Neural progenitor cell (in vitro differentiated cells): ENCODE measurements around the gene COLEC12.

Source experiments
- CTCF ChIP-seq: fragments of 200-600 bp; sonication (generic); IDR thresholded peaks from 2 replicates; pipeline ENCODE4 v1.5.1; 2017; ENCODE audit warnings: antibody characterized with exemption, mild to moderate bottlenecking
- EZH2 ChIP-seq: fragments of 200-600 bp; sonication (generic); IDR thresholded peaks from 2 replicates; pipeline ENCODE4 v1.6.1; 2017; ENCODE audit warnings: antibody characterized with exemption, mild to moderate bottlenecking, moderate library complexity
- EZH2phosphoT487 ChIP-seq: fragments of 200-600 bp; sonication (generic); IDR thresholded peaks from 2 replicates; pipeline ENCODE4 v1.6.1; 2017; ENCODE audit warnings: antibody characterized with exemption

- no peak for TF ChIP-seq EZH2
- TF ChIP-seq CTCF, result no peak
- TF ChIP-seq EZH2phosphoT487, result no peak
These were observed 159.4 kb downstream of the COLEC12 start for GRCh38 chr18:341102-341501.
